ENCODE data around the gene C3orf18.

- TF ChIP-seq EP300 (IDR thresholded peaks at IDR 0.05; ENCODE audit: low read depth) (no peak), CTCF (IDR thresholded peaks at IDR 0.05) (no peak), POLR2AphosphoS5 (IDR thresholded peaks at IDR 0.05) (no peak), POLR2A (IDR thresholded peaks at IDR 0.05) (no peak)
These were observed 10.4 kb downstream of the C3orf18 start for GRCh38 chr3:50557106-50557505.

All from transverse colon (tissue), 4 donors.